Measurements from ENCODE around the gene TMC4. TPM values are rescaled to one million over a fixed set of nuclear protein-coding genes. Genes with fewer than 3 reads are reported as not detected.

Gene TMC4
- total RNA-seq, 1 experiment from 2014 or later = 13.4 TPM

- Histone ChIP-seq H3F3A (ENCODE audit: low read length, unreplicated experiment) (no peaks in the 10 kb centered on the region), H3K36me3 (ENCODE audit: low read depth, low read length) (peaks cover 52% of the 10 kb centered on the region), H3K4me3 (ENCODE audit: low read length) (no peak overlapping the region), H3K79me2 (ENCODE audit: low read length) (peaks cover 13% of the 10 kb centered on the region), H3K9me2 (replicated peaks; ENCODE audit: low read length) (no peaks in the 10 kb centered on the region), H3K9me3 (ENCODE audit: low read length) (no peaks in the 10 kb centered on the region), H3K9ac (ENCODE audit: low read length) (no peak overlapping the region), H4K20me1 (ENCODE audit: low read length) (no peaks in the 10 kb centered on the region), H3K27ac (ENCODE audit: low read length) (no peak overlapping the region), H2AFZ (ENCODE audit: low read length) (no peak overlapping the region), H3K27me3 (ENCODE audit: low read length) (no peaks in the 10 kb centered on the region), H3K4me2 (ENCODE audit: low read length) (no peak overlapping the region), H3K4me1 (ENCODE audit: insufficient read depth, low read length) (peaks cover 12% of the 10 kb centered on the region)
- DNase-seq (no peak), ATAC-seq (no peak)
- ChIA-PET POLR2A (ENCODE audit: unreplicated experiment) (no interaction called here), CTCF (no interaction called here)
- intact Hi-C loops (cut with micrococcal nuclease) = no loop called here
- TF ChIP-seq EZH2phosphoT487 (IDR thresholded peaks at IDR 0.05; ENCODE audit: borderline replicate concordance, low read length) = no peak
- TF ChIP-seq, protein P1, sequence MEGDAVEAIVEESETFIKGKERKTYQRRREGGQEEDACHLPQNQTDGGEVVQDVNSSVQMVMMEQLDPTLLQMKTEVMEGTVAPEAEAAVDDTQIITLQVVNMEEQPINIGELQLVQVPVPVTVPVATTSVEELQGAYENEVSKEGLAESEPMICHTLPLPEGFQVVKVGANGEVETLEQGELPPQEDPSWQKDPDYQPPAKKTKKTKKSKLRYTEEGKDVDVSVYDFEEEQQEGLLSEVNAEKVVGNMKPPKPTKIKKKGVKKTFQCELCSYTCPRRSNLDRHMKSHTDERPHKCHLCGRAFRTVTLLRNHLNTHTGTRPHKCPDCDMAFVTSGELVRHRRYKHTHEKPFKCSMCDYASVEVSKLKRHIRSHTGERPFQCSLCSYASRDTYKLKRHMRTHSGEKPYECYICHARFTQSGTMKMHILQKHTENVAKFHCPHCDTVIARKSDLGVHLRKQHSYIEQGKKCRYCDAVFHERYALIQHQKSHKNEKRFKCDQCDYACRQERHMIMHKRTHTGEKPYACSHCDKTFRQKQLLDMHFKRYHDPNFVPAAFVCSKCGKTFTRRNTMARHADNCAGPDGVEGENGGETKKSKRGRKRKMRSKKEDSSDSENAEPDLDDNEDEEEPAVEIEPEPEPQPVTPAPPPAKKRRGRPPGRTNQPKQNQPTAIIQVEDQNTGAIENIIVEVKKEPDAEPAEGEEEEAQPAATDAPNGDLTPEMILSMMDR (conservative IDR thresholded peaks at IDR 0.05; ENCODE audit: low read depth, low read length) = no peak
- no peak for TF ChIP-seq EZH2 (IDR thresholded peaks at IDR 0.05; ENCODE audit: low read length, unreplicated experiment)
- no TSS peak for BruUV-seq (replicated peaks)
These were observed 18.2 kb downstream of the TMC4 start for GRCh38 chr19:54154603-54155345.

DNA sequence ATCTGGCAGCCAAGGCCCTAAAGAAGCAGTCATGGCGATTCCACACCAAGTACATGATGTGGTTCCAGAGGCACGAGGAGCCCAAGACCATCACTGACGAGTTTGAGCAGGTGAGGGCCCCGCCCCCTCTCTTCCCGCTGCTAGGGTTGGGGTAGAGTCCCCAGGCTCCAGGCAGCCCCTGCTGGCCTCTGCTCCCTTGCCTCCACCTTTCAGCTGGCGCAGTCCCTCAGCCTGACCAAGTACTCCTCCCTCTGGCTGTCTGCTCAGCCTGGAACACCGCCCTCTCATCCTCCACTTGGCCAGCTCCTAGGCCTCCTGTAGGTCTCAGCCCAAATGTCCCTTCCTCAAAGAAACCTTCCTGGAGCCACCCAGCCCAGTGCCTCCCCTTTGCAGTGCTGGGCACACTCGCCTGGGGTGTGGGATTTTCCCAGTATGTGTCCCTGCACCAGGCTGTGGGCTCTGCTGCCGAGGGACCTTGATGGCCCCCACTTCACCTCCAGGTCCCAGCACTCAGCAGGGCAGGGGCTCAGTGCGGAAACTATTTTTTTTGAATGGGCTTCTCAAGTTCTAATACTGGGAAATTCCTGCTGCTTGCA is 19.1 kb downstream of the TMC4 start:
- intact Hi-C loops (cut with micrococcal nuclease) = no loop called here
- H3K4me2 ChIP-seq (ENCODE audit: low read length) = no peak overlapping the region
- ChIA-PET CTCF (no interaction called here), POLR2A (ENCODE audit: unreplicated experiment) (no interaction called here)
- ATAC-seq (no peak), DNase-seq (no peak)
- no peaks in the 10 kb centered on the region for H3F3A ChIP-seq (ENCODE audit: low read length, unreplicated experiment)
- no peak overlapping the region for H2AFZ ChIP-seq (ENCODE audit: low read length)
- TF ChIP-seq EZH2 (IDR thresholded peaks at IDR 0.05; ENCODE audit: low read length, unreplicated experiment) (no peak), EZH2phosphoT487 (IDR thresholded peaks at IDR 0.05; ENCODE audit: borderline replicate concordance, low read length) (no peak)
- TF ChIP-seq, protein P1 (conservative IDR thresholded peaks at IDR 0.05; ENCODE audit: low read depth, low read length) = no peak
- no peak overlapping the region for H3K4me3 ChIP-seq (ENCODE audit: low read length)
- H3K9me2 ChIP-seq (replicated peaks; ENCODE audit: low read length) = no peaks in the 10 kb centered on the region
- H3K9ac ChIP-seq (ENCODE audit: low read length) = no peak overlapping the region
- peaks cover 61% of the 10 kb centered on the region for H3K36me3 ChIP-seq (ENCODE audit: low read depth, low read length)
- H4K20me1 ChIP-seq (ENCODE audit: low read length) = no peaks in the 10 kb centered on the region
- H3K27me3 ChIP-seq (ENCODE audit: low read length) = no peaks in the 10 kb centered on the region
- BruUV-seq (replicated peaks) = no TSS peak
- H3K79me2 ChIP-seq (ENCODE audit: low read length) = peaks cover 10% of the 10 kb centered on the region
- H3K4me1 ChIP-seq (ENCODE audit: insufficient read depth, low read length) = peaks cover 9% of the 10 kb centered on the region
- no peak overlapping the region for H3K27ac ChIP-seq (ENCODE audit: low read length)
- H3K9me3 ChIP-seq (ENCODE audit: low read length) = no peaks in the 10 kb centered on the region

All from PC-3 (cell line).